Subcutaneous abdominal adipose tissue (tissue), 5 donors: Measurements from ENCODE around the gene ENPP1.

ENCODE experiments used
- H3K27ac ChIP-seq: one replicate; pipeline ENCODE4 v1.7.0; 2013; ENCODE audit warnings: low read depth, mild to moderate bottlenecking, inconsistent platforms, low read length, moderate library complexity
- H3K27me3 ChIP-seq, 5 donors: one replicate each; pipeline ENCODE4 v1.7.0; 2013; ENCODE audit warnings: low read length in 5 of 5, inconsistent platforms in 1 of 5; ENCODE audit not compliant: control insufficient read depth in 5 of 5, insufficient read depth in 4 of 5
- H3K36me3 ChIP-seq, 5 donors: one replicate each; pipeline ENCODE4 v1.7.0; 2013; ENCODE audit warnings: low read length in 5 of 5; ENCODE audit not compliant: control insufficient read depth in 5 of 5, insufficient read depth in 5 of 5
- H3K4me1 ChIP-seq, 5 donors: one replicate each; pipeline ENCODE4 v1.7.0; 2013; ENCODE audit warnings: low read length in 5 of 5, mild to moderate bottlenecking in 3 of 5, moderate library complexity in 1 of 5; ENCODE audit not compliant: control insufficient read depth in 5 of 5, insufficient read depth in 5 of 5
- H3K4me3 ChIP-seq, 5 donors: one replicate each; pipeline ENCODE4 v1.7.0; 2013; ENCODE audit warnings: low read length in 5 of 5, low read depth in 1 of 5
- H3K9ac ChIP-seq, 5 donors: one replicate each; pipeline ENCODE4 v1.7.0; 2013; ENCODE audit warnings: low read length in 5 of 5, mild to moderate bottlenecking in 4 of 5, moderate library complexity in 3 of 5
- H3K9me3 ChIP-seq, 5 donors: one replicate each; pipeline ENCODE4 v1.7.0; 2013; ENCODE audit warnings: low read length in 5 of 5; ENCODE audit not compliant: control insufficient read depth in 5 of 5
- donor health status: healthy.
- donor health status: healthy.
- donor health status: healthy.
- donor health status: healthy.
- donor health status: healthy.

ENPP1 gene

GRCh38 chr6:131936156-131936555 is 128.3 kb downstream of the ENPP1 start:
- Histone ChIP-seq H3K4me1 (peaks cover 0 to 13% (median 6%) of the 10 kb centered on the region in 5 donors), H3K9ac (no peak overlapping the region), H3K27ac (no peak overlapping the region), H3K9me3 (no peaks in the 10 kb centered on the region), H3K36me3 (no peaks in the 10 kb centered on the region), H3K4me3 (no peak overlapping the region), H3K27me3 (peaks cover 0 to 2% (median 0%) of the 10 kb centered on the region in 5 donors)

- Histone ChIP-seq H3K4me3 (no peak overlapping the region), H3K9me3 (no peaks in the 10 kb centered on the region), H3K27ac (peak overlapping the region; percentile 54)
These were observed 129.4 kb downstream of the ENPP1 start for GRCh38 chr6:131937226-131937625.

GRCh38 chr6:131937703-131938631 is 130.1 kb downstream of the ENPP1 start:
- no peaks in the 10 kb centered on the region for H3K9me3 ChIP-seq
- H3K4me3 ChIP-seq, result no peak overlapping the region
- H3K27me3 ChIP-seq, result no peaks in the 10 kb centered on the region
- H3K4me1 ChIP-seq, result peaks cover 0 to 13% (median 6%) of the 10 kb centered on the region in 5 donors
- no peak overlapping the region for H3K9ac ChIP-seq
- H3K27ac ChIP-seq, result peak overlapping the region; percentile 54
- H3K36me3 ChIP-seq, result no peaks in the 10 kb centered on the region

More at GRCh38 chr6:131937226-131937625, 129.4 kb downstream of the ENPP1 start:
- Histone ChIP-seq H3K4me1 (peaks cover 0 to 13% (median 6%) of the 10 kb centered on the region in 5 donors), H3K36me3 (no peaks in the 10 kb centered on the region), H3K27me3 (no peaks in the 10 kb centered on the region), H3K9ac (no peak overlapping the region)
